IMR-90 (cell line): ENCODE results near the gene SLIT1.

Experiments
- BHLHE40 ChIP-seq: fragments of 150-350 bp; IDR thresholded peaks from 2 replicates; pipeline ENCODE4 v1.6.1; 2016; ENCODE audit warnings: mild to moderate bottlenecking, low read depth, low read length
- CEBPB ChIP-seq: IDR thresholded peaks from 2 replicates; pipeline ENCODE4 v1.6.1; 2012; ENCODE audit warnings: low read depth, low read length, improper control_type of control experiment
- MAFK ChIP-seq: IDR thresholded peaks from 2 replicates; pipeline ENCODE4 v1.6.1; 2012; ENCODE audit warnings: low read depth, low read length, improper control_type of control experiment
- POLR2A ChIP-seq: IDR thresholded peaks from 2 replicates; pipeline ENCODE4 v1.6.1; 2012; ENCODE audit warnings: mild to moderate bottlenecking, low read depth, low read length
- RAD21 ChIP-seq: IDR thresholded peaks from 2 replicates; pipeline ENCODE4 v1.6.1; 2012; ENCODE audit warnings: low read length, improper control_type of control experiment
- RFX5 ChIP-seq: IDR thresholded peaks from 2 replicates; pipeline ENCODE4 v1.8.0; 2012; ENCODE audit warnings: low read depth, mild to moderate bottlenecking, low read length, moderate library complexity
- USF2 ChIP-seq: fragments of 150-350 bp; IDR thresholded peaks from 2 replicates; pipeline ENCODE4 v1.6.1; 2017; ENCODE audit warnings: mild to moderate bottlenecking, antibody characterized with exemption, low read length, low read depth
- TF ChIP-seq, protein P1 (sequence below): conservative IDR thresholded peaks from 2 replicates; pipeline ENCODE4 v1.5.1; 2012; ENCODE audit warnings: mild to moderate bottlenecking, low read depth, low read length, improper control_type of control experiment

- TF ChIP-seq, protein P1, sequence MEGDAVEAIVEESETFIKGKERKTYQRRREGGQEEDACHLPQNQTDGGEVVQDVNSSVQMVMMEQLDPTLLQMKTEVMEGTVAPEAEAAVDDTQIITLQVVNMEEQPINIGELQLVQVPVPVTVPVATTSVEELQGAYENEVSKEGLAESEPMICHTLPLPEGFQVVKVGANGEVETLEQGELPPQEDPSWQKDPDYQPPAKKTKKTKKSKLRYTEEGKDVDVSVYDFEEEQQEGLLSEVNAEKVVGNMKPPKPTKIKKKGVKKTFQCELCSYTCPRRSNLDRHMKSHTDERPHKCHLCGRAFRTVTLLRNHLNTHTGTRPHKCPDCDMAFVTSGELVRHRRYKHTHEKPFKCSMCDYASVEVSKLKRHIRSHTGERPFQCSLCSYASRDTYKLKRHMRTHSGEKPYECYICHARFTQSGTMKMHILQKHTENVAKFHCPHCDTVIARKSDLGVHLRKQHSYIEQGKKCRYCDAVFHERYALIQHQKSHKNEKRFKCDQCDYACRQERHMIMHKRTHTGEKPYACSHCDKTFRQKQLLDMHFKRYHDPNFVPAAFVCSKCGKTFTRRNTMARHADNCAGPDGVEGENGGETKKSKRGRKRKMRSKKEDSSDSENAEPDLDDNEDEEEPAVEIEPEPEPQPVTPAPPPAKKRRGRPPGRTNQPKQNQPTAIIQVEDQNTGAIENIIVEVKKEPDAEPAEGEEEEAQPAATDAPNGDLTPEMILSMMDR = no peak
- TF ChIP-seq BHLHE40 = no peak
- TF ChIP-seq POLR2A = no peak
- TF ChIP-seq MAFK = no peak
- TF ChIP-seq RFX5 = no peak
- no peak for TF ChIP-seq USF2
- no peak for TF ChIP-seq CEBPB
- TF ChIP-seq RAD21 = no peak
Measured at GRCh38 chr10:97030894-97031293, 154.9 kb downstream of the SLIT1 start.
